A549 treated with RU486 at 1 μM for 4 hours (cell line): Measurements from ENCODE around the gene APC2. TPM values are rescaled to one million over a fixed set of nuclear protein-coding genes. Genes with fewer than 3 reads are reported as not detected.

ENCODE experiments used
- total RNA-seq: library from RNA; stranded (reverse); fragments of 200-300 nt; extraction: Qiagen RNA extraction; gene quantifications from 5 replicates; pipeline ENCODE4 v1.2.3, GENCODE V29; 2022; ENCODE audit warnings: low read depth

The APC2 gene
- total RNA-seq = 0.69 to 2.1 TPM (median 1.3 TPM) in 5 replicates

GRCh38 chr19:1449467-1450442 is at the start of gene APC2:
APC2 (plus strand) TSS chr19:1450121; CDS start chr19:1453002, 2,881 bp downstream.

GRCh38 chr19:1401138-1401888 is 48.6 kb upstream of the APC2 start, which contains the start of gene GAMT:
GAMT (minus strand) TSS chr19:1401542; CDS start chr19:1401476, 66 bp downstream.

GRCh38 chr19:1407528-1408299 is 42.2 kb upstream of the APC2 start, which contains the start of gene DAZAP1:
DAZAP1 (plus strand) TSS chr19:1407586; CDS start chr19:1407774, 188 bp downstream.

GRCh38 chr19:1438035-1438932 is 11.6 kb upstream of the APC2 start, which contains the start of gene RPS15:
RPS15 (plus strand) TSS chr19:1438396; CDS start chr19:1438426, 30 bp downstream.

GRCh38 chr19:1478934-1479707 is 29.2 kb downstream of the APC2 start, which contains the start of gene C19orf25:
C19orf25 (minus strand) TSS chr19:1479215; CDS start chr19:1478903, 312 bp downstream.

GRCh38 chr19:1490311-1491113 is 40.6 kb downstream of the APC2 start, which contains the start of gene PCSK4:
PCSK4 (minus strand) TSS chr19:1490350; CDS start chr19:1490346, 4 bp downstream.

GRCh38 chr19:1491114-1491848 is 41.4 kb downstream of the APC2 start, which contains the start of gene REEP6:
REEP6 (plus strand) TSS chr19:1491181; CDS start chr19:1491270, 89 bp downstream.

GRCh38 chr19:1512671-1513498 is 63.0 kb downstream of the APC2 start, which contains the start of gene ADAMTSL5:
ADAMTSL5 (minus strand) TSS chr19:1513019; CDS start chr19:1510943, 2,076 bp downstream.

Other genes starting within 250 kb of the APC2 start
- gene STK11, start 244.3 kb upstream of the APC2 start, total RNA-seq = 29.9 to 41.2 TPM (median 38.4 TPM) in 5 replicates
- gene CBARP, start 212.1 kb upstream of the APC2 start, total RNA-seq = 2.5 to 5.5 TPM (median 3.9 TPM) in 5 replicates
- gene ATP5F1D, start 208.4 kb upstream of the APC2 start, total RNA-seq = 84.2 to 179 TPM (median 170 TPM) in 5 replicates
- gene MIDN, start 201.5 kb upstream of the APC2 start, total RNA-seq = 37.1 to 48.7 TPM (median 42.2 TPM) in 5 replicates
- 89.7 to 185 TPM (median 104 TPM) in 5 replicates for gene CIRBP, start 180.8 kb upstream of the APC2 start, total RNA-seq
- 49.3 to 93.2 TPM (median 86.5 TPM) in 5 replicates for gene FAM174C, start 174.6 kb upstream of the APC2 start, total RNA-seq
- 0.95 to 2.7 TPM (median 1.9 TPM) in 5 replicates for gene EFNA2, start 164.2 kb upstream of the APC2 start, total RNA-seq
- gene NDUFS7, start 66.2 kb upstream of the APC2 start, total RNA-seq = 64.5 to 83.8 TPM (median 67.2 TPM) in 5 replicates
- 23.9 to 43.1 TPM (median 40.5 TPM) in 5 replicates for gene GAMT, start 48.6 kb upstream of the APC2 start, total RNA-seq
- 85.0 to 111 TPM (median 101 TPM) in 5 replicates for gene DAZAP1, start 42.5 kb upstream of the APC2 start, total RNA-seq
- 1,330 to 2,073 TPM (median 1,926 TPM) in 5 replicates for gene RPS15, start 11.7 kb upstream of the APC2 start, total RNA-seq
- gene C19orf25, start 29.1 kb downstream of the APC2 start, total RNA-seq = 11.0 to 20.5 TPM (median 16.4 TPM) in 5 replicates
- 0.48 to 1.0 TPM (median 0.92 TPM) in 5 replicates for gene PCSK4, start 40.2 kb downstream of the APC2 start, total RNA-seq
- gene REEP6, start 41.1 kb downstream of the APC2 start, total RNA-seq = 3.8 to 5.9 TPM (median 5.4 TPM) in 5 replicates
- gene ADAMTSL5, start 62.9 kb downstream of the APC2 start, total RNA-seq = 2.6 to 3.8 TPM (median 2.8 TPM) in 5 replicates
- gene PLK5, start 74.0 kb downstream of the APC2 start, total RNA-seq = not detected in 5 replicates
- 6.6 to 14.1 TPM (median 13.2 TPM) in 5 replicates for gene MEX3D, start 118.2 kb downstream of the APC2 start, total RNA-seq
- gene MBD3, start 142.7 kb downstream of the APC2 start, total RNA-seq = 28.2 to 52.2 TPM (median 47.2 TPM) in 5 replicates
- gene UQCR11, start 155.3 kb downstream of the APC2 start, total RNA-seq = 93.4 to 214 TPM (median 164 TPM) in 5 replicates
- gene TCF3, start 202.5 kb downstream of the APC2 start, total RNA-seq = 45.9 to 72.5 TPM (median 61.9 TPM) in 5 replicates